ENCODE results near the gene UBXN10. TPM values are rescaled to one million over a fixed set of nuclear protein-coding genes. Genes with fewer than 3 reads are reported as not detected.

UBXN10 gene
- polyA plus RNA-seq, 1 donor (not counting 4 experiments of a cell fraction or from before 2014, with no cell fraction given) = 0.05 TPM

DNA sequence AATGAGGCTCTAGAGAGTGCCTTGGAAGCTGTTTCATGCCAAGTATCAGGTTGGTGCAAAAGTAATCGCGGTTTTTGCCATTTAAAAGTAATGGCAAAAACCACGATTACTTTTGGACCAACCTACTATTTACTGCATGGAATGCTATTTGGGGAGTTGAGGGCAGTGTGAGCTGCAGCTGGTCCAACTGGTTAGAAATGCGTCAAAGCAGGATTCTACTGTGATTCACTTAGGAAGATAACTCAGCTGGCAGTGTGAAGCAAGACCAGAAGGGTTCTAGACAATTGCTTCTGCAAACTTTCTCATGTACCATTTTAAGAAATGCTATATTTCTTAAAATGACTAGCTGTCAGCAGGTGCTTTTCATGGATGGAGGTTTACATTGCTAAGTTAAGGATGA, 21.6 kb downstream of the UBXN10 start:
- H3K4me1 ChIP-seq (ENCODE audit: control insufficient read depth, extremely low read depth, insufficient read depth, low read length) = peaks cover 18% of the 10 kb centered on the region
- H2AFZ ChIP-seq (ENCODE audit: control insufficient read depth, low read length) = no peak overlapping the region
- H4K20me1 ChIP-seq (ENCODE audit: control insufficient read depth, extremely low read depth, insufficient read depth, low read length) = no peaks in the 10 kb centered on the region
- H3K4me2 ChIP-seq (ENCODE audit: control insufficient read depth, extremely low read depth, insufficient read depth, low read depth, low read length) = no peak overlapping the region
- no peak overlapping the region for H3K4me3 ChIP-seq (ENCODE audit: control insufficient read depth in 2 of 3, extremely low read depth in 1 of 3, insufficient read depth in 2 of 3, low read depth in 1 of 3, low read length in 3 of 3)
- dilution Hi-C loops (cut with MboI; ENCODE audit: extremely low pct_ligation_motif_present, low sequenced_read_pairs) = no loop called here
- DNase-seq (ENCODE audit: low read depth, low spot score) (no peak), FAIRE-seq (peak; percentile 26)
- no peaks in the 10 kb centered on the region for H3K79me2 ChIP-seq (ENCODE audit: control insufficient read depth, insufficient read depth, low read length)
- no peaks in the 10 kb centered on the region for H3K27me3 ChIP-seq (ENCODE audit: control insufficient read depth, extremely low read depth, insufficient read depth, low read length)
- H3K27ac ChIP-seq (ENCODE audit: control insufficient read depth, insufficient read depth, low read length) = no peak overlapping the region
- no peak for TF ChIP-seq EZH2 (IDR thresholded peaks at IDR 0.05; ENCODE audit: low read length)
- TF ChIP-seq, protein P1, sequence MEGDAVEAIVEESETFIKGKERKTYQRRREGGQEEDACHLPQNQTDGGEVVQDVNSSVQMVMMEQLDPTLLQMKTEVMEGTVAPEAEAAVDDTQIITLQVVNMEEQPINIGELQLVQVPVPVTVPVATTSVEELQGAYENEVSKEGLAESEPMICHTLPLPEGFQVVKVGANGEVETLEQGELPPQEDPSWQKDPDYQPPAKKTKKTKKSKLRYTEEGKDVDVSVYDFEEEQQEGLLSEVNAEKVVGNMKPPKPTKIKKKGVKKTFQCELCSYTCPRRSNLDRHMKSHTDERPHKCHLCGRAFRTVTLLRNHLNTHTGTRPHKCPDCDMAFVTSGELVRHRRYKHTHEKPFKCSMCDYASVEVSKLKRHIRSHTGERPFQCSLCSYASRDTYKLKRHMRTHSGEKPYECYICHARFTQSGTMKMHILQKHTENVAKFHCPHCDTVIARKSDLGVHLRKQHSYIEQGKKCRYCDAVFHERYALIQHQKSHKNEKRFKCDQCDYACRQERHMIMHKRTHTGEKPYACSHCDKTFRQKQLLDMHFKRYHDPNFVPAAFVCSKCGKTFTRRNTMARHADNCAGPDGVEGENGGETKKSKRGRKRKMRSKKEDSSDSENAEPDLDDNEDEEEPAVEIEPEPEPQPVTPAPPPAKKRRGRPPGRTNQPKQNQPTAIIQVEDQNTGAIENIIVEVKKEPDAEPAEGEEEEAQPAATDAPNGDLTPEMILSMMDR (optimal IDR thresholded peaks at IDR 0.05 in 1 of 3, IDR thresholded peaks at IDR 0.05 in 1 of 3, conservative IDR thresholded peaks at IDR 0.05 in 1 of 3; ENCODE audit: extremely low read depth in 1 of 3, insufficient read depth in 2 of 3, low read length in 3 of 3) = no peak
- H3K9me3 ChIP-seq (ENCODE audit: control insufficient read depth, low read depth, low read length) = no peaks in the 10 kb centered on the region
- no peak overlapping the region for H3K9ac ChIP-seq (ENCODE audit: control insufficient read depth, extremely low read depth, insufficient read depth, low read length)
- no peaks in the 10 kb centered on the region for H3K9me1 ChIP-seq (ENCODE audit: control insufficient read depth, extremely low read depth, insufficient read depth, low read length)
- no peaks in the 10 kb centered on the region for H3K36me3 ChIP-seq (ENCODE audit: control insufficient read depth in 2 of 2, extremely low read depth in 1 of 2, insufficient read depth in 2 of 2, low read length in 2 of 2)

DNA sequence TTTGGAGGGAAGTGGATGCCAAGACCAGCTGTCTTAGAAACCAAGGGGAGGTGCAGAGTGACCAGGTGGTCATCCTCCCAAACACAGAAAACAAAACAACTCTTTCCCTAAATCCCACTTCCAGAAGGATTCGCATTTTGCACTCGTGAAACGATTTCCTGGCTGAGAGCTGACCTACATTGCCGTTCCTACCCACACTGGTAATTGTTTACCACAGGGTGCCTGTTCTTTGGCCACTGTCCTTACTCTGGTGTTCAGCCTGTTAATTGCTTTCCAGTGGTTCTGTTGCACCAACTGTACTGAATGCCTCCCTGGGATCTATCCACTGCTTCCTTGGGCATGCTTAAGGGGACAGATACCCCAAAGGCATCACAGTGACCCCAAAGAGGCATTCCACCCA, 23.6 kb downstream of the UBXN10 start:
- DNase-seq (ENCODE audit: low read depth, low spot score) (no peak), FAIRE-seq (no peak)
- Histone ChIP-seq H3K9me1 (ENCODE audit: control insufficient read depth, extremely low read depth, insufficient read depth, low read length) (no peaks in the 10 kb centered on the region), H3K4me2 (ENCODE audit: control insufficient read depth, extremely low read depth, insufficient read depth, low read depth, low read length) (no peak overlapping the region), H4K20me1 (ENCODE audit: control insufficient read depth, extremely low read depth, insufficient read depth, low read length) (no peaks in the 10 kb centered on the region), H3K36me3 (ENCODE audit: control insufficient read depth in 2 of 2, extremely low read depth in 1 of 2, insufficient read depth in 2 of 2, low read length in 2 of 2) (no peaks in the 10 kb centered on the region), H3K27ac (ENCODE audit: control insufficient read depth, insufficient read depth, low read length) (no peak overlapping the region), H3K9ac (ENCODE audit: control insufficient read depth, extremely low read depth, insufficient read depth, low read length) (no peak overlapping the region), H3K79me2 (ENCODE audit: control insufficient read depth, insufficient read depth, low read length) (no peaks in the 10 kb centered on the region), H3K27me3 (ENCODE audit: control insufficient read depth, extremely low read depth, insufficient read depth, low read length) (no peaks in the 10 kb centered on the region), H3K4me1 (ENCODE audit: control insufficient read depth, extremely low read depth, insufficient read depth, low read length) (peaks cover 26% of the 10 kb centered on the region), H3K9me3 (ENCODE audit: control insufficient read depth, low read depth, low read length) (no peaks in the 10 kb centered on the region), H2AFZ (ENCODE audit: control insufficient read depth, low read length) (no peak overlapping the region), H3K4me3 (ENCODE audit: control insufficient read depth in 2 of 3, extremely low read depth in 1 of 3, insufficient read depth in 2 of 3, low read depth in 1 of 3, low read length in 3 of 3) (no peak overlapping the region)
- TF ChIP-seq, protein P1 (optimal IDR thresholded peaks at IDR 0.05 in 1 of 3, IDR thresholded peaks at IDR 0.05 in 1 of 3, conservative IDR thresholded peaks at IDR 0.05 in 1 of 3; ENCODE audit: extremely low read depth in 1 of 3, insufficient read depth in 2 of 3, low read length in 3 of 3) = no peak
- TF ChIP-seq EZH2 (IDR thresholded peaks at IDR 0.05; ENCODE audit: low read length) = no peak
- dilution Hi-C loops (cut with MboI; ENCODE audit: extremely low pct_ligation_motif_present, low sequenced_read_pairs) = no loop called here
